SK-N-SH treated with all-trans-retinoic acid at 6 μM for 48 hours (cell line): Measurements from ENCODE around the gene TRIB2.

ENCODE experiments used
- ATAC-seq: fragments of 200-7000 bp; cut with Tn5 transposase; 3 replicates; pipeline ENCODE4 v1.9.1; 2020; ENCODE audit warnings: mild to moderate bottlenecking, moderate library complexity
- ARNTL ChIP-seq: fragments of 450-650 bp; formaldehyde crosslinking; IDR thresholded peaks from 2 replicates; pipeline ENCODE4 v1.5.0; 2020; ENCODE audit warnings: low read depth, mild to moderate bottlenecking, moderate library complexity, borderline replicate concordance
- BACH2 ChIP-seq: fragments of 250-450 bp; sonication (Bioruptor Pico); IDR thresholded peaks from 2 replicates; pipeline ENCODE4 v1.9.0; 2021; ENCODE audit warnings: mild to moderate bottlenecking, borderline replicate concordance
- CSDC2 ChIP-seq: fragments of 250-450 bp; sonication (Bioruptor Pico); IDR thresholded peaks from 2 replicates; pipeline ENCODE4 v1.5.0; 2020; ENCODE audit warnings: mild to moderate bottlenecking, moderate library complexity
- CSRNP3 ChIP-seq: fragments of 250-450 bp; sonication (Bioruptor Pico); IDR thresholded peaks from 2 replicates; pipeline ENCODE4 v1.5.1; 2021; ENCODE audit warnings: mild to moderate bottlenecking, moderate library complexity
- ESRRG ChIP-seq: fragments of 250-450 bp; sonication (Bioruptor Pico); IDR thresholded peaks from 2 replicates; pipeline ENCODE4 v1.6.1; 2021; ENCODE audit warnings: mild to moderate bottlenecking
- GLIS3 ChIP-seq: fragments of 250-450 bp; sonication (Bioruptor Pico); IDR thresholded peaks from 2 replicates; pipeline ENCODE4 v1.5.0; 2020; ENCODE audit warnings: mild to moderate bottlenecking, moderate library complexity
- ISL1 ChIP-seq: fragments of 250-450 bp; sonication (Bioruptor Pico); IDR thresholded peaks from 2 replicates; pipeline ENCODE4 v2.1.2; 2022; ENCODE audit warnings: mild to moderate bottlenecking, moderate library complexity
- OSR1 ChIP-seq: fragments of 250-450 bp; sonication (Bioruptor Pico); IDR thresholded peaks from 2 replicates; pipeline ENCODE4 v1.8.0; 2022; ENCODE audit warnings: moderate library complexity, mild to moderate bottlenecking, inconsistent platforms
- PPARA ChIP-seq: fragments of 250-450 bp; sonication (Bioruptor Pico); IDR thresholded peaks from 2 replicates; pipeline ENCODE4 v1.5.0; 2020; ENCODE audit warnings: mild to moderate bottlenecking, borderline replicate concordance
- RARB ChIP-seq: fragments of 250-450 bp; sonication (Bioruptor Pico); IDR thresholded peaks from 2 replicates; pipeline ENCODE4 v1.8.0; 2021; ENCODE audit warnings: mild to moderate bottlenecking, moderate library complexity
- SNAI2 ChIP-seq: fragments of 250-450 bp; sonication (Bioruptor Pico); IDR thresholded peaks from 2 replicates; pipeline ENCODE4 v1.5.0; 2020; ENCODE audit warnings: mild to moderate bottlenecking, moderate library complexity
- TCF4 ChIP-seq: fragments of 250-450 bp; sonication (Bioruptor Pico); IDR thresholded peaks from 2 replicates; pipeline ENCODE4 v1.8.0; 2021; ENCODE audit warnings: mild to moderate bottlenecking, moderate library complexity, borderline replicate concordance
- TOX ChIP-seq: fragments of 250-450 bp; sonication (Bioruptor Pico); IDR thresholded peaks from 2 replicates; pipeline ENCODE4 v1.8.0; 2021; ENCODE audit warnings: mild to moderate bottlenecking, moderate library complexity, borderline replicate concordance
- ZC3H10 ChIP-seq: fragments of 250-450 bp; sonication (Bioruptor Pico); IDR thresholded peaks from 2 replicates; pipeline ENCODE4 v1.5.1; 2021; ENCODE audit warnings: mild to moderate bottlenecking, moderate library complexity
- ZFP3 ChIP-seq: fragments of 250-450 bp; sonication (Bioruptor Pico); IDR thresholded peaks from 2 replicates; pipeline ENCODE4 v1.5.0; 2020; ENCODE audit warnings: mild to moderate bottlenecking, moderate library complexity
- ZFP30 ChIP-seq: fragments of 450-650 bp; formaldehyde crosslinking; IDR thresholded peaks from 2 replicates; pipeline ENCODE4 v1.5.0; 2022; ENCODE audit warnings: mild to moderate bottlenecking, moderate library complexity
- ZNF565 ChIP-seq: fragments of 450-650 bp; formaldehyde crosslinking; conservative IDR thresholded peaks from 2 replicates; pipeline ENCODE4 v1.5.0; 2020; ENCODE audit warnings: low read depth, mild to moderate bottlenecking, moderate library complexity
- ZNF8 ChIP-seq: fragments of 450-650 bp; formaldehyde crosslinking; IDR thresholded peaks from 2 replicates; pipeline ENCODE4 v1.5.0; 2020; ENCODE audit warnings: mild to moderate bottlenecking, moderate library complexity
- TF ChIP-seq, protein P1 (sequence below): fragments of 250-450 bp; sonication (Bioruptor Pico); IDR thresholded peaks from 2 replicates; pipeline ENCODE4 v1.5.0; 2020; ENCODE audit warnings: mild to moderate bottlenecking, moderate library complexity
- TF ChIP-seq, protein P2 (sequence below): fragments of 250-450 bp; sonication (Bioruptor Pico); IDR thresholded peaks from 2 replicates; pipeline ENCODE4 v1.8.0; 2020; ENCODE audit warnings: mild to moderate bottlenecking, moderate library complexity, borderline replicate concordance
- TF ChIP-seq, protein P3 (sequence below): fragments of 250-450 bp; sonication (Bioruptor Pico); IDR thresholded peaks from 2 replicates; pipeline ENCODE4 v1.5.1; 2020; ENCODE audit warnings: low read depth, mild to moderate bottlenecking, moderate library complexity
- TF ChIP-seq, protein P4 (sequence below): fragments of 250-450 bp; sonication (Bioruptor Pico); IDR thresholded peaks from 2 replicates; pipeline ENCODE4 v1.8.0; 2021; ENCODE audit warnings: low read depth, mild to moderate bottlenecking, moderate library complexity, borderline replicate concordance

The TRIB2 gene

DNA sequence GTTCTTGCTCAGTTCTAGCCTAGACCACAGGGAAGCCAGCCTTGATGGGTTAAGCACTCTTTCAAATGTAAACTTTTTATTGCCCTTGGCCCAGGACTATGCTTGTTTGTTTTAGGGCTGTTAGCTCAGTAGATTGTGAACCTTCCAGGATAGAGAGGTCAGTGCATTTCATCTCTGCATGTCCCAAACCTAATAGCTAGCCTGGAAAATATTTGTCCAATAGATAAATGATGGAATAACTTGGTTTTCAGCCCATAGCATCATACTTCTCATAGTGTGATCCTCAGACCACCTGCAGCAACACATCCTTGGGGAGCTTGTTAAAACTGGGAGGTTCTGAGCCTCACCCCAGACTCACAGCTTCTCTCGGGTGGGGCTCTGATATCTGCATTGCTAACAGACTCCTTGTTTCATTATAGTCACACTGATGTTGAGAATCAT, 59.8 kb downstream of the TRIB2 start (continued):
- TF ChIP-seq, protein P1, sequence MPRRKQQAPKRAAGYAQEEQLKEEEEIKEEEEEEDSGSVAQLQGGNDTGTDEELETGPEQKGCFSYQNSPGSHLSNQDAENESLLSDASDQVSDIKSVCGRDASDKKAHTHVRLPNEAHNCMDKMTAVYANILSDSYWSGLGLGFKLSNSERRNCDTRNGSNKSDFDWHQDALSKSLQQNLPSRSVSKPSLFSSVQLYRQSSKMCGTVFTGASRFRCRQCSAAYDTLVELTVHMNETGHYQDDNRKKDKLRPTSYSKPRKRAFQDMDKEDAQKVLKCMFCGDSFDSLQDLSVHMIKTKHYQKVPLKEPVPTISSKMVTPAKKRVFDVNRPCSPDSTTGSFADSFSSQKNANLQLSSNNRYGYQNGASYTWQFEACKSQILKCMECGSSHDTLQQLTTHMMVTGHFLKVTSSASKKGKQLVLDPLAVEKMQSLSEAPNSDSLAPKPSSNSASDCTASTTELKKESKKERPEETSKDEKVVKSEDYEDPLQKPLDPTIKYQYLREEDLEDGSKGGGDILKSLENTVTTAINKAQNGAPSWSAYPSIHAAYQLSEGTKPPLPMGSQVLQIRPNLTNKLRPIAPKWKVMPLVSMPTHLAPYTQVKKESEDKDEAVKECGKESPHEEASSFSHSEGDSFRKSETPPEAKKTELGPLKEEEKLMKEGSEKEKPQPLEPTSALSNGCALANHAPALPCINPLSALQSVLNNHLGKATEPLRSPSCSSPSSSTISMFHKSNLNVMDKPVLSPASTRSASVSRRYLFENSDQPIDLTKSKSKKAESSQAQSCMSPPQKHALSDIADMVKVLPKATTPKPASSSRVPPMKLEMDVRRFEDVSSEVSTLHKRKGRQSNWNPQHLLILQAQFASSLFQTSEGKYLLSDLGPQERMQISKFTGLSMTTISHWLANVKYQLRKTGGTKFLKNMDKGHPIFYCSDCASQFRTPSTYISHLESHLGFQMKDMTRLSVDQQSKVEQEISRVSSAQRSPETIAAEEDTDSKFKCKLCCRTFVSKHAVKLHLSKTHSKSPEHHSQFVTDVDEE (CRISPR knock-in tag), result no peak
- TF ChIP-seq, protein P2, sequence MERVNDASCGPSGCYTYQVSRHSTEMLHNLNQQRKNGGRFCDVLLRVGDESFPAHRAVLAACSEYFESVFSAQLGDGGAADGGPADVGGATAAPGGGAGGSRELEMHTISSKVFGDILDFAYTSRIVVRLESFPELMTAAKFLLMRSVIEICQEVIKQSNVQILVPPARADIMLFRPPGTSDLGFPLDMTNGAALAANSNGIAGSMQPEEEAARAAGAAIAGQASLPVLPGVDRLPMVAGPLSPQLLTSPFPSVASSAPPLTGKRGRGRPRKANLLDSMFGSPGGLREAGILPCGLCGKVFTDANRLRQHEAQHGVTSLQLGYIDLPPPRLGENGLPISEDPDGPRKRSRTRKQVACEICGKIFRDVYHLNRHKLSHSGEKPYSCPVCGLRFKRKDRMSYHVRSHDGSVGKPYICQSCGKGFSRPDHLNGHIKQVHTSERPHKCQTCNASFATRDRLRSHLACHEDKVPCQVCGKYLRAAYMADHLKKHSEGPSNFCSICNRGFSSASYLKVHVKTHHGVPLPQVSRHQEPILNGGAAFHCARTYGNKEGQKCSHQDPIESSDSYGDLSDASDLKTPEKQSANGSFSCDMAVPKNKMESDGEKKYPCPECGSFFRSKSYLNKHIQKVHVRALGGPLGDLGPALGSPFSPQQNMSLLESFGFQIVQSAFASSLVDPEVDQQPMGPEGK (CRISPR knock-in tag), result no peak
- TF ChIP-seq ISL1 (CRISPR knock-in tag), result no peak
- TF ChIP-seq OSR1 (CRISPR knock-in tag), result no peak
- no peak for TF ChIP-seq TCF4 (CRISPR knock-in tag)
- no peak for TF ChIP-seq BACH2 (CRISPR knock-in tag)
- no peak for TF ChIP-seq ZC3H10 (CRISPR knock-in tag)

- TF ChIP-seq, protein P3, sequence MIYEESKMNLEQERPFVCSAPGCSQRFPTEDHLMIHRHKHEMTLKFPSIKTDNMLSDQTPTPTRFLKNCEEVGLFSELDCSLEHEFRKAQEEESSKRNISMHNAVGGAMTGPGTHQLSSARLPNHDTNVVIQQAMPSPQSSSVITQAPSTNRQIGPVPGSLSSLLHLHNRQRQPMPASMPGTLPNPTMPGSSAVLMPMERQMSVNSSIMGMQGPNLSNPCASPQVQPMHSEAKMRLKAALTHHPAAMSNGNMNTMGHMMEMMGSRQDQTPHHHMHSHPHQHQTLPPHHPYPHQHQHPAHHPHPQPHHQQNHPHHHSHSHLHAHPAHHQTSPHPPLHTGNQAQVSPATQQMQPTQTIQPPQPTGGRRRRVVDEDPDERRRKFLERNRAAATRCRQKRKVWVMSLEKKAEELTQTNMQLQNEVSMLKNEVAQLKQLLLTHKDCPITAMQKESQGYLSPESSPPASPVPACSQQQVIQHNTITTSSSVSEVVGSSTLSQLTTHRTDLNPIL (CRISPR knock-in tag), result no peak
- TF ChIP-seq TOX (CRISPR knock-in tag), result no peak
- TF ChIP-seq TCF4 (CRISPR knock-in tag), result no peak
- no peak for TF ChIP-seq BACH2 (CRISPR knock-in tag)
- TF ChIP-seq OSR1 (CRISPR knock-in tag), result no peak
- TF ChIP-seq, protein P2 (CRISPR knock-in tag), result no peak
- no peak for TF ChIP-seq ESRRG (CRISPR knock-in tag)
- no peak for TF ChIP-seq ZNF565 (CRISPR knock-in tag)
- no peak for TF ChIP-seq ZC3H10 (CRISPR knock-in tag)
- no peak for TF ChIP-seq ZFP3 (CRISPR knock-in tag)
- no peak for TF ChIP-seq ISL1 (CRISPR knock-in tag)
- no peak for TF ChIP-seq PPARA
- TF ChIP-seq SNAI2 (CRISPR knock-in tag), result no peak
- no peak for TF ChIP-seq ZNF8 (CRISPR knock-in tag)
- no peak for TF ChIP-seq RARB (CRISPR knock-in tag)
- TF ChIP-seq GLIS3 (CRISPR knock-in tag), result no peak
- TF ChIP-seq CSRNP3 (CRISPR knock-in tag), result no peak
- TF ChIP-seq ARNTL (CRISPR knock-in tag), result no peak
- ATAC-seq, result no peak
Observed at GRCh38 chr2:12778369-12778768, 61.6 kb downstream of the TRIB2 start.

GRCh38 chr2:12778811-12779579, 62.3 kb downstream of the TRIB2 start:
- no peak for ATAC-seq
- TF ChIP-seq, protein P3 (CRISPR knock-in tag), result no peak
- TF ChIP-seq CSDC2 (CRISPR knock-in tag) (no peak), OSR1 (CRISPR knock-in tag) (no peak), ZFP30 (CRISPR knock-in tag) (no peak), RARB (CRISPR knock-in tag) (no peak), ESRRG (CRISPR knock-in tag) (no peak), PPARA (no peak)
- TF ChIP-seq, protein P4, sequence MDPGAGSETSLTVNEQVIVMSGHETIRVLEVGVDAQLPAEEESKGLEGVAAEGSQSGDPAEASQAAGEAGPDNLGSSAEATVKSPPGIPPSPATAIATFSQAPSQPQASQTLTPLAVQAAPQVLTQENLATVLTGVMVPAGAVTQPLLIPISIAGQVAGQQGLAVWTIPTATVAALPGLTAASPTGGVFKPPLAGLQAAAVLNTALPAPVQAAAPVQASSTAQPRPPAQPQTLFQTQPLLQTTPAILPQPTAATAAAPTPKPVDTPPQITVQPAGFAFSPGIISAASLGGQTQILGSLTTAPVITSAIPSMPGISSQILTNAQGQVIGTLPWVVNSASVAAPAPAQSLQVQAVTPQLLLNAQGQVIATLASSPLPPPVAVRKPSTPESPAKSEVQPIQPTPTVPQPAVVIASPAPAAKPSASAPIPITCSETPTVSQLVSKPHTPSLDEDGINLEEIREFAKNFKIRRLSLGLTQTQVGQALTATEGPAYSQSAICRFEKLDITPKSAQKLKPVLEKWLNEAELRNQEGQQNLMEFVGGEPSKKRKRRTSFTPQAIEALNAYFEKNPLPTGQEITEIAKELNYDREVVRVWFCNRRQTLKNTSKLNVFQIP, result no peak
- TF ChIP-seq, protein P2 (CRISPR knock-in tag), result no peak
